EH (cell line): Measurements from ENCODE around the gene SHISA9.

Experiments
- DNase-seq: peaks from one replicate; pipeline ENCODE4 v3.0.0-alpha.2; 2015; ENCODE audit warnings: low read depth

Gene SHISA9

DNA sequence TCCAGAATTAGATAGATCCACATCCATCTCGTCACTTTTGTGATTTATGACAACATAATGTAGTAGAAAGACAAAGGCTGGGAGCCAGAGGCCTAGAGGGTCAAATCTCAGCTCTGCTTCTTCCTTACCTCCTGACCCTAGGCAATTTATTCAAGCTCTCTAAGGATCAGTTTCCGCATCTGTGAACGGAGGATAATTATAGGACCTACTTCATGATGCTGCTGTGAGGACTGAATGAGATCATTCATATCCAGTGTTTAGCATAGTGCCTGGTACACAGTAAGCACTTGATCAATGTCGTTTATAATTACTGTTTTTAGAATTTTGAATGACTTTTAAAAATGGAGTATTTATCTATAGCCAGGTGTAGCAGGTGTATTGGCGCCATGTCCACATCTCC is 128.4 kb downstream of the SHISA9 start:
- DNase-seq, result no peak

DNA sequence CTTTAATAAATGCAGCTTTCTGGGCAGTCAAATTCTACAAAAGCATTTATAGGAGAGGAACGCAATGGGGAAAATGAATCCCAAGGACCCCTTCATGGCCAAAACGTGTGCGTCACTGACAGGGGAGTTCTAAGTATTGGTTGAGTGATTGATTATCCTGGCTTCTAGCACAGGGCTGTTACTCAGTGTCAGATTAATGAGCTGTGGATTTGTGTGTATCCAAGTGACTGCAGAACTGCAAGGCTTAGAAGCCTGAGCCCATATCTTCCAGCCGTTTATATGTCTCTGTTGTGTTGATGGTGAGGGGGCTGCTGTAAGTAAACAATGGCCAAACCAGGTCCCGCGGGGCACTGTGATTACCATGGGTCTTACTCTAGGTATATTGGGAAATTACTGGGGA is 129.4 kb downstream of the SHISA9 start:
- DNase-seq, result no peak

DNA sequence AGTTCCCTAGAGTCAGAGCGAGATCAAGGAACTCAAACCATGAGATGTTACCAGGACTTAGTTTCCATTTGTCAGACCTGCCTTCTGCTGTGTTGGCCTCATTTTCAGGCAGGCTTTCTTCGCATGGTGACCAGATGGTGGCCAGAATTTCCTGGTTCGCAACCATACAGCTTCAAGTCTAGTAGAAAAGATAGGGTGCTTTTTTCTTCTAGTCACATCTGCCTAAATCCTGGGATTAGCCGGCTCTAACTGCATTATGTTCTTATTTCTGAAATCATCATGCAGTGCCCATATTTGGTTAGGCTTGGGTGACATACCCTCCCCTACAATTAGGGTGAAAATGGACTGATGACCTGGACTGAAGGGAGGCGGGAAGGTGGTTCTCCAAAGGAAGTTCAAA is 131.5 kb downstream of the SHISA9 start:
- DNase-seq, result no peak

DNA sequence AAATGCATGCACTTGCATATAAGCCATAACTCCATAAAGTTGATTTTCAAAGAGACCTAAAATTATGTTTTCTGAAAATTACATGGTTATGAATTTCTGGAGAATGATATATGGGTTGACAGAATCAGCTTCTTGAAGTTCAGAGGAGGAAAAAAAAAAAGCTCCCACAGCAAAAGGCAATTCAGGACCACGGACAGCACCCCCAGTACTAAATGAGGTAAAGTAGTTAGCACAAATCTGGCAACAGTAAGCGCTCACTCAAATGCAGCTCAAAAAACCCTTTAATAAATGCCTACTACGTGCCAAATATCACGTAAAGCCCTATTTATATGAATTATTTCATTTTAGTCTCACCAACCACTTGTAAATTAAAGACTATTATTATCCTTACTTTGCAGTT is 135.2 kb downstream of the SHISA9 start:
- peak; percentile 32 for DNase-seq

DNA sequence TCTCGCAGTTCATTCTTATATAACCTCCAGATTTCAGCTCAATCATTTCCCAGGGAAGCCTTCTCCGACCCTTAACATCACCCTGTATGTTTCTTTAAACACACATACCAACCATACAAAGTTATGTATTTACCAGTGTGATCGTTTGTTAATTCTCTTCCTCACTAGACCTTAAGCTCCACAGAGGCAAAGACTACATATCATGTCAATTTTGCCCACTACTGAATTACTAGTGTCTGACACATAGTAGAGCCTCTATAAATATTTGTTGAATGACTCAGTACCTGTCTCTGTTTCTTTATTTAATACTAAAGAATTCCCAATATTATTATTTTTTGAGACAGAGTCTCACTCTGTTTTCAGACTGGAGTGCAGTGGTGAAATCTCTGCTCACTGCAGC is 137.2 kb downstream of the SHISA9 start:
- no peak for DNase-seq

DNA sequence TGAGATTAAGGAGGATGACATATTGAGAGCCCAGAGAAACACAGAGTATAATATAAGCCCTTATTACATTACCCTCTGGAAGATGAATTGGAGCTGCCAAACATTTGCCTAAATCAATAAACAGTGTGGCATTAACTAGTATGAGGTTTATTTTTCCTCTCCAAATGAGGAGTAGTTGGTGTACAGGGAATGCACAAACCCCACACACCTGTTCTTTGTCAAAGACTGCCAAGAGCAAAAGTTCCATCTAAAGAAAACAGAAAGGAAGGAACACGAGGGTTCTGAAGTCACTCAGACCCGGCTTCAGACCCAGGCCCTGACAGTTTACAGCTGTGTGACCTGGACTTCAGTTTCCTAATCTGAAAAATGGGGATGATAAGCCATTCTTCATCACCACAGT is 138.1 kb downstream of the SHISA9 start:
- DNase-seq, result no peak

DNA sequence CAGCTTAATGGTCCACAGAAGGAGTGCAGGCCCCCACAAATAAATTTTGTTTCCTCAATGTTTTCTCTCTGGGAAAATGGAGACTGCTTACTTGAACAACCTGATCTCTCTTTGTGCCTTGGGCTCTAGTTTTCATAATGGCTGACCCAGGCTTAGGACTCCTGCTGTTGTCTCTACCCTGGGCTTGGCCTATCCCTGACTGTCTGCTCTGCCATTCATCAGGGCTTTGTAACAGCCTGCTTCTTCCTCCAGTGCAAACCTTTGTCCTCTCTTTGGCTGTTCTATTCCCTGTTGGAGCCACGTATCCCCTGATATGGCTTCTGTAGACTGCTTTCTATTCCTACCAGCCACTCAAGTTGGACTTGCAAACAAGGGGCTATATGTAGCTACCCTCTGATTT is 139.8 kb downstream of the SHISA9 start:
- DNase-seq, result no peak

DNA sequence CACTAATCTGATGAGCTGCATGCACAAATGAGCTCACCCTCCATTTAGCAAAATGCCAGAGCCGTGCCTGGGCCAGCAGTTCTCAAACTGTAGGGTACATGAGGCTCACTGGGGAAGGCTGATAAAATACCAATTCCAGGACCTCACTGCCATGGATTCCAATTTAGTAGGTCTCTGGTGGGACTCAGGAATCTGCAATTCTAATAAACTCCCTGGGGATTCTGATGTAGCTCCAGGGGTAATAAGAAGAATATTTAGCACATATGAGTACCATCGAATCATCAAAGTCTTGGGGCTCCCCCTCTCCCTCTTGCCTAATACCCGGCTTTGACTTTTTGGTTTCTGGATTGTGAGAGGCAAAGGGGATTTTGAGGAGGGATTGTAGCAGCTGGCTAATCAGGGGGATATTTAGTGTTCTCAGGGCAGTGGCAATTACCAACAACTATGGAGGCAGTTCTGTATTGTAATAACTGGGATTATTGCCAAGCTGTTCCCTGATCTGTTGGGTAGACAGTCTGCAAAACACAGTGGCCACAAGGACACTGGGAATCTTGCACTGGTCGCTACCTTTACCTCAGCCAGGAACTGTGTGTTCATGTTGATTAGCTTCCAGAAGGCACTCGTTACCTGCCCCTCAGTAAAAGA is 140.4 kb downstream of the SHISA9 start:
- no peak for DNase-seq

DNA sequence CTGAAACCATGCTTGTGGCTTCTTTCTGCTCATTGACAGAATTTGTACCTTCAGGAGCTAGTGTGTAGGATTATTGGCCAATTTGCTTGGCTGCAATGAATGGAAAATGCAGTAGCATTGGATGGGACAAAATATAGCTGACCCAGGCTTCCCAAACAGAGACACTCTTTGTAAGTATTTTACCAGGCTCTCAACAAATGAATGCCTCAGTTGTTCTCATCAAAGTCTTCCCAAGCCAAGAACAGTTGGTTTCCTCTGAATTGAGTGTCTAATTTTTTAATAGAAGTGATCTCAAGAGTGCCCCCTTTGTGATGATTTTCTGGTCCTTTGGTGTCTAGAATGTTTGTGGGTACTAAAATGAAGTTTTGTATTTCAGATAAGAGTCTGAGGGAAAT is 140.9 kb downstream of the SHISA9 start:
- no peak for DNase-seq

DNA sequence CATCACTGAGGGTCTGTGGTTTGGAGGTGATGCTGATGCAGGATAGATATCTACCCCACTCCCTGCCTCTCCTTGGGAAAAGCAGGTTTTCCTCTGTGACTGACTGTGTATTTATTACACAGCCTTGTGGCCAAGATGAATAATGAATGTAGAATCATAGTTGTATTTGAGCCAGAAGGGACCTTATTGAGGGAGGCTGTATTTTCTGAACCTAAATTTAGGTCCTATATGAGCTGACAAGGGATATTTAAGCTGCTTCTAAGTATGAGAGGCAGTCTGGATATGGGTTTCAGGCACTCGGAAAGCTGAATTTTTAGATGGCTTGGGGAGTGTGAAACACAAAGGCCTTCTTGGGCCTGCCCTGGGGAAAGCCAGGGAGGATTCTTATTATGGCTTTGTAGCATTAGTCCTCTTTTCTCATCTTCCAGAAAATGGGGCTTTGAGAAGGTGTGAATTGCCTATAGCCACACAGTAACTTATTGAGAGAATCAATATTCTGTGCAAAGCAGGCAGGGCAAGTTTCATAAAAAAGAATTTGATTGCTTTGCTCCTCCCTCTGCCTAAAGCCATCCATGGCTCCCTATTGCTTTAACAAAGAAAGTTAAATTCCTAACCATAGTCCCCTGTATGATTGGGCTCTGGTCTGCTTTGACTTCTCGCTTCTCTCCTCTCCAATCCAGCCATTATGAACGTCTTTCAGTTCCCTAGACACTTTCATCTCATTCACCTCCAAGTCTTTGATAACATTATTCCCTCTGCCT is 144.8 kb downstream of the SHISA9 start:
- DNase-seq, result no peak

DNA sequence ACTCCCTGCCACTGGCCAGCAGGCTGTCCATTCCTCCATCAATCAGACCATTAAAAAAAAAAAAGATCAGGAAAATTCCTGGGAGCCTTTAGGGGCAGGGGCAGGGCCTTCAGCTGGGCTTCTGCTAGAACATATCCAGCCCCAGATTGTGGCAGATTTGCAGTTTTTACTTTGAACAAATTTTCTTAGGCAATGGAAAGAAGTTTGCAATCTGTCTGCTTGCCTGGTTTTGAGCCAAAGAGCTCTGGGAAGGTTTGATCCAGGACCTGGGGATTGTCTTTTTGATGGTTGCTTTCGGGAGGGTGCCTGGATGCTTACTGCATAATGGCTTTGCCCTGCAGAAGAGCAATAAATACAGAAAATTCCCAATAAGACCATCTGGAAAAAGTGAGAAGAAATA is 145.9 kb downstream of the SHISA9 start:
- DNase-seq, result no peak

DNA sequence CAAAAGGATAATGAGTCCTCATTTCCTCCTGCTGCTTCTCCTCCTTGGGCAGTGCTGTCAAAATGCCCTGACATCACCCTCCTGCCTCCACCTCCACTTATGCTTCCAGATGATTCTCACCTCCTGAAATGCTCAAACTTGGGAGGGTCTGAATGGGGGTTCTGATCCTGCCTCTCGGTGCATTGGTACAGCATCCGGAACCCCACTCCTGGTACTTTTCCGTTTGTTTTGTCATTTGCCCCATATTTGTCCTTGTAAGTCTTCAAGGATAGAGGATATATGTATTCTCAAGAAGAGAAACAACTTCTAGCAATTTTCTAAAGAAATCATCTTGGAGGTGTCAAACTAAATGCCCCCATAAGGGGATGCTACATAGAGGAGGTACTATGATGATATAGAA is 148.3 kb downstream of the SHISA9 start:
- DNase-seq, result no peak

DNA sequence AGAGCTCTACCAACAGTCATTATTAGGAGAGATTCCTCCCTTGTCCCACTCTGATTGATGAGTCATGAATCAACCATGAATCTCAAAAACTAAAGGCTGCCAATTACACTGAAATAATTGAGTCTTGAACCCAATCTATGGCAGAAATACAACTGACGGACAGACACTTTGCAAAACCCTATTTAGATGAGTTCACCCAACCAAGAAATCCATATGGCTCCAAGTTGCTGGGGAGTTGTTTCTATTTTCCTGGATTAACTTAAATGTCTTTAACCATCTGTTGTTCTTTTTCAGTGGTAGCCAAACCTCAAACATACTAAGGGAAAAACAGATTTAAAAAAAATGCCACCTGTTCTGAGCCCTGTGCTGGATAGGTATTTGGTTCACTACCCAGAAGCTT is 151.0 kb downstream of the SHISA9 start:
- no peak for DNase-seq

DNA sequence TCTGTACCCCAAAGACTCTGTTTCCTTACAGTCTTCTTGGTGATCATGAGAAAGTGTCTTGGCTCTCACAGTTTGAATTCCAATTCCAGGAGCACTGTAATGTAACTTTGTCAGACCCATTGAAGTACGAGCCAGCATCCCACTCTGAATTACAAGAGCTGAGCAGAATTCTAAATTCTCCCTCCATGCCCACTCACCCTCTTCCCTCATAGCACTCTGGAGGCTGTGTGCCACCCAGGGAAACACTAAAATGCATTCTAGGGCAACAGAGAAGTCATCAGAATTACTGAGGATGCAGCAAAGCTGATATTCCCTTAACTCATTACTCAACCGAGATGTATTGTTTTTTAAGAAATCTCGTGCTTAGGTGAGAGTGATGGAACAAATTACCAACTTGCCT is 154.1 kb downstream of the SHISA9 start:
- DNase-seq, result no peak

DNA sequence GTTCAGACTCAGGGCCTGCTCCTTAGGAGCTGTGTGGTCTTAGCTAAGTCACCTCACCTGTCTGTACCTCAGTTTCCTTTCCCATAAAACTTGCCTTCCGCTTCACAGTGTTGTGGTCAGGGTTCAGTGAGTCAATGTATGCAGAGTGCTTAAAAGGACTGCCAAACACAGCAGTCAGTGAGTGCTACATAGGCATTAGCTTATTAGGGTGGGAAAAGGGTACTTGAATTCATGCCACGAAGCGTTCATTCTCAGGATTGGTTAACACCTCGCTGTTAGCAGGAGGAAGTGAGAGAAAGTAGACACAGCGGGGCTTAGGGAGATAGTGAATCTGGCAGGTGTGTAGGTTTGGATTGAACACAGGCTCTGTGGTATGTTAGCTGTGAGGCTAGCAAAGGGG is 155.2 kb downstream of the SHISA9 start:
- DNase-seq, result no peak

DNA sequence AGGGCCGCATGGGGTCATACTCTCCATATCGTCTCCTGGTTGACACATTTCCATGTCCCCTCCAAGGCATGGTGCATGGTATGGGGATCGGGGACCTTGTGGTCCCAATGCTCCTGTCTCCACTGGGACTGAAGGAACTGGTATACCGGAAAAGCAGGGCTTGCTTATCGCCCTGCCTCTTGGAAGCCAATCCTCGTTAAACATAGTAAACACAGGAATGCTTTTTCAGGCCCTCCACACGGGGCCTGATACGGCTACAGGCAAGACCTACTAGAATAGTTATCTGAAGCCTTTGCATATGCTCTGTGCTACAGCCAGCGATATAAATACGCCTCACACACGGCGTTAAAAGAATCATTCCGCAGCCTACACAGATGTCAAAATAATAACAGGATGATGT is 159.5 kb downstream of the SHISA9 start:
- no peak for DNase-seq

DNA sequence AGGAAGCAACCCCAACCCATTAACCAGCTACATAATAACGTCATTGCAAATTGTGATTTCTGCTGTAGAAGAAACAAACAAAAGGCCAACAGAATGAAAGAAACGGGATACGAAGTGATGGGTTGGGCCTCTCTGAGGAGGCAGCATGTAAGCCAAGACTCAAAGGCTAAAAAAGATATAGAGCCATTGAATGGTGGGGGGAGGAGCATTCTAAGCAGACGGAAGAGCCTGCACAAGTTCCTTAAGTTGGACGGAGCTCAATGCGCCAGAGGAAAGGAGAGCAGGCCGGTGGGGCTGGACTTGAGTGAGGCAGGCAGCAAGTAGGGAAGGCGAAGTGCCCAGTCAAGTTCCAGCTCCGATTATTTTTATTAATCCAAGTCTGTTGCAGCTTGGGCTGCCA is 160.3 kb downstream of the SHISA9 start:
- no peak for DNase-seq

DNA sequence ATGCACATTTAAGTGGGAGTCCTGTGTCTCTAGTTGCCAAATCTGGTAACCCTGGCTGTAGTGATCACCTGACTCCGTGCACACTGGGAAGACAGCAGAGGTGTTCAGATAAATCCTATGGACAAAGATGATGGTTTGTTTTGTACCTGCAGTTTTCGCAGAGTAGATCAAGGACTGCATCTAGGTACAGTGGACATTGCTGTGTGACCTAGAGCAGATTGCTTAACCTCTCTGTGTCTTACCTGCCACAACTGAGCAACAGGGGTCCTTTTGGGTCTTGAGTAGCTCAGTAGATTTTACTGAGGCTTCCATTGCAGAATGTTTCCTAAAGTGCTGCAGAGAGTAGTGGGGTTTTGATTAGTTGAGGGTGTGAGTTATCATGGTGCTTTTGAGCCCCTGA is 160.8 kb downstream of the SHISA9 start:
- no peak for DNase-seq

DNA sequence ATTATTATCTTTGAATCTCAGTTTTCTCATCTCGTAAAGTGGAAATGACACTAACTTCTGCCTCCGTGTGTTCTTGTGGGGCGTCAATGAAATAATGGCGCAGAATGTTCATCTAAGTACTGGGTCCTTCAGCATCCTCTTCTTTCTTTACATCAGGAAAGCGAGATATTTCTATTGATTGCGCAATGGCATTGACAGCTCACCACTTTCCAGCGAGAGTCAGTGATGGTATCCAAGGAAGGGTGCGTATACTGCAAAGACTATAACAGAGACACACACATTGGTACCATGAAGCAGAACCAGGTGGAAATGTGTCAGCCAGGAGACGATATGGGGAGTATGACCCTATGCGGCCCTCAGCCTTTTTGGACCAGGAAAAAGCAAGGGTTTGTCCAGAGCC is 162.1 kb downstream of the SHISA9 start:
- DNase-seq, result no peak

DNA sequence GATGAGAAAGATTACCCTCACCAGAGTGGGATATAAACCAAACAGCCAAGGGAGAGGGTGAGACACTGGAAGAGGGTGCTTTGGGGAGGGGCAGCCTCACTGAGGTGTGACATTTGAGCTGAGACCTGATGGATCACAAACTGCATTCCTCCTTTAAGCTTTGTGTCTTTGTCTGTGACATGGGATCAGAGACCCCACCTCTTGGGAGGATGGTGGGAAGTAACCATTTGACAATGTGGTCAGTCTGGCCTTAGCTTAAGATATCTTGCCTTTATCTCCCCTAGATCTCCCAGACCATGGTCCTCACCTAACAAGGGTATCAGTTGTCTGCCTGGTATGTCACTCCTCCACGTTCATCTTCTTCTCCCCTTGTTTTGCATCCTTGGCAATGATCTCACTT is 163.4 kb downstream of the SHISA9 start:
- DNase-seq, result no peak

DNA sequence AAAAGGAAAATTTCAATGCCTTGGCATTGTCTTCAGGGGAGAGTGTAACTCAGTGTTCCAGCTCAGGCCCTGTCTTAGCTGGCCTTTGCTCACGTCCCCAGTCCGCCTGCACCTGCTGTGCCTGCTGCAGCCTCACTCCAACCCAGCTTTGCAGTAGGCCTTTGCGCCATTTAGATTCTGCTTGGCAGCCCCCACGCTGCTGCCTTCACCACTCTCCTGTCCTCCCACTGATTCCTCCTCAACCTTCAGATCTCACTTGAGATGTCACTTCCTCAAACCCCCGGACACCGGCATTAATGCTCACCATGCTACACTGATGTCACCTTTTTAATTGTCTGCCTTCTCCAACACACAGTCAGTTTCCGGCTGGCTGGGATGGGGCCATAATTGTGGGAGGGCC is 166.2 kb downstream of the SHISA9 start:
- no peak for DNase-seq

DNA sequence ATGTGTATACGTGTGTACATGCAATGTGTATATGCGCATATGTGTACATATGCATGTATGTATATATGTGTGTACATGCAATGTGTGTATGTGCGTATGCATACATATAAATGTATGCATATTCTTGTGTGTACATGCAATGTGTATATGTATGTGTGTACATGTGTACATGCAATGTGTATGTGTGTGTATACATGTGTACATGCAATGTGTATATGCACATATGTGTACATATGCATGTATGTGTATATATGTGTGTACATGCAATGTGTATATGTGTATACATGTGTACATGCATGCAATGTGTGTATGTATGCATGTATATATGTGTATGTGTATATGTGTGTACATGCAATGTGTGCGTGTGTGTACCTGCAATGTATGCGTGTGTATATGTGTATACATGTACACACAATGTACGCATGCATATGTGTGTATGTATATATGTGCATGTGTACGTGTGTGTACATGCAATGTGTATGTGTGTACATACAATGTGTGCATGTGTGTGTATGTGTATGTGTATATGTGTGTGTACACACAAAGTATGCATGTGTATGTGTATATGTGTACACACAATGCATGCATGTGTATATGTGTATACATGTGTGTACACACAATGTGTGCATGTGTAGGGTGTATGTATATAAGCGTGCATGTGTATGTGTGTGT is 167.7 kb downstream of the SHISA9 start:
- no peak for DNase-seq

DNA sequence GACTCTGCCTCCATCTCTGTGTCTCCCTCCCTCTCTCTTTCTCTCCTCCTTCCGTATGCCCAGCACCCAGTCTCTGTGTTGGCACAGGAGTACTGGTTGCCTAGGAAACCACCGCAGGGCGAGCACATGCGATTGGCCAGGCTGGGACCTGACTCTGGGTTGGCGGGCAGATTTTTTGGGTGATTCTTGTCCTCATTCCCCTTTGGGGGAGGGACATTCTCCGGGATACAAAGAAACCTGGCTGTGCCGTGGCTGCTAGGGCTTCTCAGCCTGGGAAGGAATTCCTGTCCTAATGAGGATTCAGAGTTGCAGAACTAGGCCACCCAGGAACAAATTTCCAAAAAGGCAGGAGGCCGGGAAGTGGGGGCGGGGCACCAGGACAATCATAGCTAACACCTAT is 168.9 kb downstream of the SHISA9 start:
- no peak for DNase-seq

DNA sequence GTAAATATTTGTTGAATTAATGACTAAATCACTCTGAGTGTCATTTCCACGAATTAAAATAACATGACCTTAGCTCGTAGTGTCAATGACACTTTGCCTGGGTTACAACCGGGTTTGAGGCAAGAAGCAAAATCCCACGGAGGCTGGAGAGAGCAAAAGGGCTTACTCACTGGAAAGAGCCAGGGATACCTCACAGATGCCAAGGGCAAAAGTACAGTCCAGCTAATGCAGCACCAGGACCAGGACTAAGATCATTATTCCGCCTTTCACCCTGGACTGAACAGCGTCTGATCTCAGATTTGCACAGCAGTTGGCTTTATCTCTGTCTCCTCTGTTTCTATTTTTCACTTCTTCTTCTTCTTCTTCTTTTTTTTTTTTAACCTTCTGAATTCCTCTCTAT is 175.5 kb downstream of the SHISA9 start:
- DNase-seq, result no peak
